ENCODE measurements around the gene NCKAP1. TPM values are rescaled to one million over a fixed set of nuclear protein-coding genes. Genes with fewer than 3 reads are reported as not detected.

NCKAP1 gene
- total and polyA plus RNA-seq, 10 of the 15 experiments (the other 5 are each of a cell fraction or from before 2014, with no cell fraction given) = 0.11 to 1.5 (median 0.52) TPM

DNA sequence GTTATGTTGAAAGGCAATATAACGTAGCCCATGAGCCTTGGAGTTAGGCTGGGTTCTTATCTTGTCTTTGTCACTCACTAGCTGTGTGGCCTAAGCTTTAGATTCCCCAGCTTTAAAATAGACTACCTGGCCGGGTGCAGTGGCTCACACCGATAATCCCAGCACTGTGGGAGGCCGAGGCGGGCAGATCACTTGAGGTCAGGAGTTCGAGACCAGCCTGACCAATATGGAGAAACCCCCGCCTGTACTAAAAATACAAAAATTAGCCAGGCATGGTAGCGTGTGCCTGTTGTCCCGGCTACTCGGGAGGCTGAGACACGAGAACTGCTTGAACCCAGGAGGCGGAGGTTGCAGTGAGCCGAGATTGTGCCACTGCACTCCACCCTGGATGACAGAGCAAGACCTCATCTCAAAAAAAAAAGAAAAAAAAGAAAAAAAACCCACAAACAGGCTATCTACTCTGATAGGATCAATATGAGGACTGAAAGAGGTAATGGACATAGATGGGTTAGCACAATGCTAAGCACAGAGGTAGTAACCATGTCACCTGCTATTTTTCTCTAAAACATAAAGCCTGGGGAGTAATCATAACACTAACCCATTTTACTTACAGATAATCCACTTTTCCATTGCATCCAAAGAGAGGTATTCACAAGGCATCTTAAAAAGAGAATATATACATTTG lies 43.9 kb downstream of the NCKAP1 start:
- FAIRE-seq (no peak), DNase-seq (ENCODE audit: low read depth, low spot score) (no peak), ATAC-seq (no peak)
- SMC1A ChIA-PET (ENCODE audit: uncharacterized antibody, unreplicated experiment) = interaction anchor here (1.2 kb wide), 1 partner anchor 14 kb away, joined by 5 read pairs; no protein-coding TSS in a partner anchor
- Histone ChIP-seq H3K79me2 (ENCODE audit: control insufficient read depth, insufficient read depth, low read length) (no peaks in the 10 kb centered on the region), H3K4me1 (ENCODE audit: control insufficient read depth, insufficient read depth, low read length) (no peaks in the 10 kb centered on the region), H4K20me1 (ENCODE audit: control insufficient read depth, insufficient read depth) (no peaks in the 10 kb centered on the region), H3K4me3 (no peak overlapping the region), H3K27me3 (replicated peaks in 1 of 2; ENCODE audit: control insufficient read depth in 2 of 2, insufficient read depth in 2 of 2, low read length in 1 of 2) (no peaks in the 10 kb centered on the region), H3K4me2 (ENCODE audit: control insufficient read depth, insufficient read depth) (no peak overlapping the region), H3K9ac (ENCODE audit: control insufficient read depth, insufficient read depth, low read length) (no peak overlapping the region), H3K36me3 (ENCODE audit: control insufficient read depth in 2 of 2, insufficient read depth in 2 of 2, low read length in 1 of 2) (no peaks in the 10 kb centered on the region), H3K9me3 (replicated peaks; ENCODE audit: control insufficient read depth, insufficient read depth, low read length) (no peaks in the 10 kb centered on the region), H2AFZ (ENCODE audit: control insufficient read depth, low read depth, low read length) (no peak overlapping the region), H3K27ac (ENCODE audit: control insufficient read depth, insufficient read depth) (no peak overlapping the region)
- in situ Hi-C loops (cut with MboI) (loop anchor here (25.0 kb wide), 1 partner anchor 807 kb away; no protein-coding TSS in a partner anchor), intact Hi-C loops (cut with micrococcal nuclease; ENCODE audit: unreplicated experiment) (no loop called here)
- POLR2A ChIA-PET = no interaction called here
- CTCF ChIA-PET = interaction anchor here (0.7 to 1.8 kb wide), 4 partner anchors 8 to 328 kb away, joined by 3 to 10 read pairs (median 4); no protein-coding TSS in a partner anchor
- 60% methylated on average over 13 of the region's 13 CpGs for WGBS (ENCODE audit: insufficient coverage, insufficient replicate concordance, low lambda C conversion rate, missing lambda C conversion rate)
- no TSS peak for BruUV-seq (replicated peaks)
- RAD21 ChIA-PET (ENCODE audit: unreplicated experiment) = interaction anchor here (1.0 kb wide), 1 partner anchor 15 kb away, joined by 4 read pairs; no protein-coding TSS in a partner anchor
- TF ChIP-seq GABPA (IDR thresholded peaks at IDR 0.05; ENCODE audit: low read depth) = no peak
- TF ChIP-seq, protein P1, sequence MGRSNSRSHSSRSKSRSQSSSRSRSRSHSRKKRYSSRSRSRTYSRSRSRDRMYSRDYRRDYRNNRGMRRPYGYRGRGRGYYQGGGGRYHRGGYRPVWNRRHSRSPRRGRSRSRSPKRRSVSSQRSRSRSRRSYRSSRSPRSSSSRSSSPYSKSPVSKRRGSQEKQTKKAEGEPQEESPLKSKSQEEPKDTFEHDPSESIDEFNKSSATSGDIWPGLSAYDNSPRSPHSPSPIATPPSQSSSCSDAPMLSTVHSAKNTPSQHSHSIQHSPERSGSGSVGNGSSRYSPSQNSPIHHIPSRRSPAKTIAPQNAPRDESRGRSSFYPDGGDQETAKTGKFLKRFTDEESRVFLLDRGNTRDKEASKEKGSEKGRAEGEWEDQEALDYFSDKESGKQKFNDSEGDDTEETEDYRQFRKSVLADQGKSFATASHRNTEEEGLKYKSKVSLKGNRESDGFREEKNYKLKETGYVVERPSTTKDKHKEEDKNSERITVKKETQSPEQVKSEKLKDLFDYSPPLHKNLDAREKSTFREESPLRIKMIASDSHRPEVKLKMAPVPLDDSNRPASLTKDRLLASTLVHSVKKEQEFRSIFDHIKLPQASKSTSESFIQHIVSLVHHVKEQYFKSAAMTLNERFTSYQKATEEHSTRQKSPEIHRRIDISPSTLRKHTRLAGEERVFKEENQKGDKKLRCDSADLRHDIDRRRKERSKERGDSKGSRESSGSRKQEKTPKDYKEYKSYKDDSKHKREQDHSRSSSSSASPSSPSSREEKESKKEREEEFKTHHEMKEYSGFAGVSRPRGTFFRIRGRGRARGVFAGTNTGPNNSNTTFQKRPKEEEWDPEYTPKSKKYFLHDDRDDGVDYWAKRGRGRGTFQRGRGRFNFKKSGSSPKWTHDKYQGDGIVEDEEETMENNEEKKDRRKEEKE (IDR thresholded peaks at IDR 0.05) = no peak
- TF ChIP-seq MTA3 (IDR thresholded peaks at IDR 0.05; ENCODE audit: borderline replicate concordance, low read length) = no peak
- TF ChIP-seq POLR2A (IDR thresholded peaks at IDR 0.05; ENCODE audit: low read depth, low read length) = no peak
- no peak for TF ChIP-seq POLR2AphosphoS2 (IDR thresholded peaks at IDR 0.05; ENCODE audit: low read depth, low read length)
- TF ChIP-seq, protein P2, sequence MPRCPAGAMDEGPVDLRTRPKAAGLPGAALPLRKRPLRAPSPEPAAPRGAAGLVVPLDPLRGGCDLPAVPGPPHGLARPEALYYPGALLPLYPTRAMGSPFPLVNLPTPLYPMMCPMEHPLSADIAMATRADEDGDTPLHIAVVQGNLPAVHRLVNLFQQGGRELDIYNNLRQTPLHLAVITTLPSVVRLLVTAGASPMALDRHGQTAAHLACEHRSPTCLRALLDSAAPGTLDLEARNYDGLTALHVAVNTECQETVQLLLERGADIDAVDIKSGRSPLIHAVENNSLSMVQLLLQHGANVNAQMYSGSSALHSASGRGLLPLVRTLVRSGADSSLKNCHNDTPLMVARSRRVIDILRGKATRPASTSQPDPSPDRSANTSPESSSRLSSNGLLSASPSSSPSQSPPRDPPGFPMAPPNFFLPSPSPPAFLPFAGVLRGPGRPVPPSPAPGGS (IDR thresholded peaks at IDR 0.05; ENCODE audit: borderline replicate concordance, insufficient read depth, low read depth, low read length, poor library complexity, severe bottlenecking) = no peak
- TF ChIP-seq, protein P3, sequence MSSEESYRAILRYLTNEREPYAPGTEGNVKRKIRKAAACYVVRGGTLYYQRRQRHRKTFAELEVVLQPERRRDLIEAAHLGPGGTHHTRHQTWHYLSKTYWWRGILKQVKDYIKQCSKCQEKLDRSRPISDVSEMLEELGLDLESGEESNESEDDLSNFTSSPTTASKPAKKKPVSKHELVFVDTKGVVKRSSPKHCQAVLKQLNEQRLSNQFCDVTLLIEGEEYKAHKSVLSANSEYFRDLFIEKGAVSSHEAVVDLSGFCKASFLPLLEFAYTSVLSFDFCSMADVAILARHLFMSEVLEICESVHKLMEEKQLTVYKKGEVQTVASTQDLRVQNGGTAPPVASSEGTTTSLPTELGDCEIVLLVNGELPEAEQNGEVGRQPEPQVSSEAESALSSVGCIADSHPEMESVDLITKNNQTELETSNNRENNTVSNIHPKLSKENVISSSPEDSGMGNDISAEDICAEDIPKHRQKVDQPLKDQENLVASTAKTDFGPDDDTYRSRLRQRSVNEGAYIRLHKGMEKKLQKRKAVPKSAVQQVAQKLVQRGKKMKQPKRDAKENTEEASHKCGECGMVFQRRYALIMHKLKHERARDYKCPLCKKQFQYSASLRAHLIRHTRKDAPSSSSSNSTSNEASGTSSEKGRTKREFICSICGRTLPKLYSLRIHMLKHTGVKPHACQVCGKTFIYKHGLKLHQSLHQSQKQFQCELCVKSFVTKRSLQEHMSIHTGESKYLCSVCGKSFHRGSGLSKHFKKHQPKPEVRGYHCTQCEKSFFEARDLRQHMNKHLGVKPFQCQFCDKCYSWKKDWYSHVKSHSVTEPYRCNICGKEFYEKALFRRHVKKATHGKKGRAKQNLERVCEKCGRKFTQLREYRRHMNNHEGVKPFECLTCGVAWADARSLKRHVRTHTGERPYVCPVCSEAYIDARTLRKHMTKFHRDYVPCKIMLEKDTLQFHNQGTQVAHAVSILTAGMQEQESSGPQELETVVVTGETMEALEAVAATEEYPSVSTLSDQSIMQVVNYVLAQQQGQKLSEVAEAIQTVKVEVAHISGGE (CRISPR knock-in tag; IDR thresholded peaks at IDR 0.05) = no peak
- TF ChIP-seq, protein P4, sequence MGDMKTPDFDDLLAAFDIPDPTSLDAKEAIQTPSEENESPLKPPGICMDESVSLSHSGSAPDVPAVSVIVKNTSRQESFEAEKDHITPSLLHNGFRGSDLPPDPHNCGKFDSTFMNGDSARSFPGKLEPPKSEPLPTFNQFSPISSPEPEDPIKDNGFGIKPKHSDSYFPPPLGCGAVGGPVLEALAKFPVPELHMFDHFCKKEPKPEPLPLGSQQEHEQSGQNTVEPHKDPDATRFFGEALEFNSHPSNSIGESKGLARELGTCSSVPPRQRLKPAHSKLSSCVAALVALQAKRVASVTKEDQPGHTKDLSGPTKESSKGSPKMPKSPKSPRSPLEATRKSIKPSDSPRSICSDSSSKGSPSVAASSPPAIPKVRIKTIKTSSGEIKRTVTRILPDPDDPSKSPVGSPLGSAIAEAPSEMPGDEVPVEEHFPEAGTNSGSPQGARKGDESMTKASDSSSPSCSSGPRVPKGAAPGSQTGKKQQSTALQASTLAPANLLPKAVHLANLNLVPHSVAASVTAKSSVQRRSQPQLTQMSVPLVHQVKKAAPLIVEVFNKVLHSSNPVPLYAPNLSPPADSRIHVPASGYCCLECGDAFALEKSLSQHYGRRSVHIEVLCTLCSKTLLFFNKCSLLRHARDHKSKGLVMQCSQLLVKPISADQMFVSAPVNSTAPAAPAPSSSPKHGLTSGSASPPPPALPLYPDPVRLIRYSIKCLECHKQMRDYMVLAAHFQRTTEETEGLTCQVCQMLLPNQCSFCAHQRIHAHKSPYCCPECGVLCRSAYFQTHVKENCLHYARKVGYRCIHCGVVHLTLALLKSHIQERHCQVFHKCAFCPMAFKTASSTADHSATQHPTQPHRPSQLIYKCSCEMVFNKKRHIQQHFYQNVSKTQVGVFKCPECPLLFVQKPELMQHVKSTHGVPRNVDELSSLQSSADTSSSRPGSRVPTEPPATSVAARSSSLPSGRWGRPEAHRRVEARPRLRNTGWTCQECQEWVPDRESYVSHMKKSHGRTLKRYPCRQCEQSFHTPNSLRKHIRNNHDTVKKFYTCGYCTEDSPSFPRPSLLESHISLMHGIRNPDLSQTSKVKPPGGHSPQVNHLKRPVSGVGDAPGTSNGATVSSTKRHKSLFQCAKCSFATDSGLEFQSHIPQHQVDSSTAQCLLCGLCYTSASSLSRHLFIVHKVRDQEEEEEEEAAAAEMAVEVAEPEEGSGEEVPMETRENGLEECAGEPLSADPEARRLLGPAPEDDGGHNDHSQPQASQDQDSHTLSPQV (IDR thresholded peaks at IDR 0.05) = no peak
- TF ChIP-seq POLR2AphosphoS5 (IDR thresholded peaks at IDR 0.05; ENCODE audit: low read length) = no peak
- no peak for TF ChIP-seq FOXM1 (IDR thresholded peaks at IDR 0.05; ENCODE audit: low read depth, low read length)
- no peak for TF ChIP-seq NR2C2 (IDR thresholded peaks at IDR 0.05; ENCODE audit: borderline replicate concordance, control insufficient read depth, insufficient read length, low read depth)
